GM23338 (cell line): ENCODE results near the gene ZNF322. TPM values are rescaled to one million over a fixed set of nuclear protein-coding genes. Genes with fewer than 3 reads are reported as not detected.

ENCODE experiments used
- ATAC-seq: fragments of 200-7000 bp; cut with Tn5 transposase; 3 replicates; pipeline ENCODE4 v1.9.1; 2020
- DNase-seq: peaks from one replicate; pipeline ENCODE4 v3.0.0-alpha.2; 2015; ENCODE audit warnings: low spot score
- H2AFZ ChIP-seq: fragments of 200-600 bp; sonication (generic); 2 replicates; pipeline ENCODE4 v1.8.0; 2016; ENCODE audit warnings: antibody characterized with exemption, mild to moderate bottlenecking, moderate library complexity
- H3F3A ChIP-seq: fragments of 200-600 bp; sonication (generic); replicated peaks from 2 replicates; pipeline ENCODE4 v1.8.0; 2017; ENCODE audit warnings: antibody characterized with exemption, mixed run types, low read depth
- H3K27ac ChIP-seq: fragments of 200-600 bp; sonication (generic); 2 replicates; pipeline ENCODE4 v1.6.1; 2016; ENCODE audit warnings: low read depth
- H3K27me3 ChIP-seq: fragments of 200-600 bp; sonication (generic); 2 replicates; pipeline ENCODE4 v1.8.0; 2016; ENCODE audit warnings: mild to moderate bottlenecking, mixed run types, moderate library complexity; ENCODE audit not compliant: insufficient read depth
- H3K36me3 ChIP-seq: fragments of 200-600 bp; sonication (generic); 2 replicates; pipeline ENCODE4 v1.8.0; 2016; ENCODE audit warnings: mild to moderate bottlenecking; ENCODE audit not compliant: insufficient read depth
- H3K4me1 ChIP-seq: fragments of 200-600 bp; sonication (generic); 2 replicates; pipeline ENCODE4 v1.8.0; 2016; ENCODE audit warnings: mild to moderate bottlenecking, moderate library complexity; ENCODE audit not compliant: insufficient read depth
- H3K4me2 ChIP-seq: fragments of 200-600 bp; sonication (generic); 2 replicates; pipeline ENCODE4 v1.7.1; 2017; ENCODE audit warnings: mixed run types
- H3K4me3 ChIP-seq: fragments of 200-600 bp; sonication (generic); 2 replicates; pipeline ENCODE4 v1.6.1; 2016; ENCODE audit warnings: mixed run types
- H3K79me2 ChIP-seq: fragments of 200-600 bp; sonication (generic); replicated peaks from 2 replicates; pipeline ENCODE4 v1.8.0; 2017; ENCODE audit warnings: mild to moderate bottlenecking; ENCODE audit not compliant: insufficient read depth
- H3K9me2 ChIP-seq: fragments of 200-600 bp; sonication (generic); 2 replicates; pipeline ENCODE4 v1.8.0; 2017; ENCODE audit not compliant: insufficient read depth
- H4K20me1 ChIP-seq: fragments of 200-600 bp; sonication (generic); replicated peaks from 2 replicates; pipeline ENCODE4 v1.8.0; 2017; ENCODE audit warnings: mild to moderate bottlenecking; ENCODE audit not compliant: insufficient read depth
- H3K27ac Mint-ChIP-seq: 2 replicates; pipeline ENCODE4 v1.8.0; 2020; ENCODE audit warnings: inconsistent platforms, mild to moderate bottlenecking, moderate library complexity, mixed read lengths
- H3K27me3 Mint-ChIP-seq: 3 replicates; pipeline ENCODE4 v1.8.0; 2022; ENCODE audit warnings: low read depth, mild to moderate bottlenecking, moderate library complexity, mixed read lengths, inconsistent platforms; ENCODE audit not compliant: insufficient read depth, poor library complexity
- H3K36me3 Mint-ChIP-seq: 3 replicates; pipeline ENCODE4 v1.8.0; 2021; ENCODE audit warnings: low read depth, mild to moderate bottlenecking, inconsistent platforms, moderate library complexity, mixed read lengths
- H3K4me1 Mint-ChIP-seq: 3 replicates; pipeline ENCODE4 v1.8.0; 2020; ENCODE audit warnings: mild to moderate bottlenecking, inconsistent platforms, mixed read lengths
- H3K4me3 Mint-ChIP-seq: 3 replicates; pipeline ENCODE4 v1.8.0; 2021; ENCODE audit warnings: moderate library complexity, mild to moderate bottlenecking, inconsistent platforms, mixed read lengths
- H3K9me3 Mint-ChIP-seq: 3 replicates; pipeline ENCODE4 v1.8.0; 2020; ENCODE audit warnings: moderate library complexity, mild to moderate bottlenecking, inconsistent platforms, mixed read lengths
- CREB1 ChIP-seq: fragments of 250-450 bp; sonication (Bioruptor Pico); IDR thresholded peaks from 2 replicates; pipeline ENCODE4 v1.5.0; 2020; ENCODE audit warnings: low read depth, mild to moderate bottlenecking, moderate library complexity
- EZH2phosphoT487 ChIP-seq: fragments of 200-600 bp; sonication (generic); IDR thresholded peaks from one replicate; pipeline ENCODE4 v1.8.1; 2018; ENCODE audit warnings: antibody characterized with exemption; ENCODE audit not compliant: unreplicated experiment
- JUNB ChIP-seq: IDR thresholded peaks from one replicate; pipeline ENCODE4 v1.6.1; 2016; ENCODE audit warnings: antibody characterized with exemption; ENCODE audit not compliant: unreplicated experiment
- NANOG ChIP-seq: IDR thresholded peaks from 2 replicates; pipeline ENCODE4 v1.6.1; 2016; ENCODE audit warnings: antibody characterized with exemption, borderline replicate concordance
- POLR2AphosphoS5 ChIP-seq: IDR thresholded peaks from 2 replicates; pipeline ENCODE4 v1.6.1; 2016; ENCODE audit warnings: antibody characterized with exemption, low read depth
- STAT1 ChIP-seq: IDR thresholded peaks from one replicate; pipeline ENCODE4 v1.6.1; 2016; ENCODE audit warnings: antibody characterized with exemption; ENCODE audit not compliant: unreplicated experiment
- ZNF114 ChIP-seq: fragments of 250-450 bp; sonication (Bioruptor Pico); IDR thresholded peaks from 2 replicates; pipeline ENCODE4 v1.5.0; 2020; ENCODE audit warnings: mild to moderate bottlenecking, moderate library complexity
- ZNF331 ChIP-seq: fragments of 250-450 bp; sonication (Bioruptor Pico); IDR thresholded peaks from 2 replicates; pipeline ENCODE4 v1.5.0; 2020; ENCODE audit warnings: low read depth, mild to moderate bottlenecking, moderate library complexity
- polyA plus RNA-seq: library from polyadenylated mRNA; unstranded; fragments of >200 nt; fragmentation: Nextera tagmentation; extraction: Ambion mirVana; gene quantifications from 2 replicates; pipeline ENCODE4 v1.2.1, GENCODE V29; 2016
- total RNA-seq: library from RNA; depleted of rRNA; stranded (reverse); fragments of >200 nt; shearing (Covaris generic); gene quantifications from 2 replicates; pipeline ENCODE4 v1.2.3, GENCODE V29; 2014
- TF ChIP-seq, protein P1 (sequence below), 2 experiments: fragments of 200-600 bp in 1 of 2; sonication (generic) in 1 of 2; conservative IDR thresholded peaks; 2 replicates each; pipeline versions ENCODE4 v1.5.1 to v1.6.1; 2016 to 2017; ENCODE audit warnings: antibody characterized with exemption in 2 of 2, low read depth in 2 of 2, mild to moderate bottlenecking in 2 of 2, moderate library complexity in 1 of 2
- TF ChIP-seq, protein P2 (sequence below): IDR thresholded peaks from 2 replicates; pipeline ENCODE4 v1.6.1; 2016; ENCODE audit warnings: antibody characterized with exemption

Gene ZNF322
- total and polyA plus RNA-seq, 2 experiments from 2014 or later: 43.3 to 61.0 TPM

DNA sequence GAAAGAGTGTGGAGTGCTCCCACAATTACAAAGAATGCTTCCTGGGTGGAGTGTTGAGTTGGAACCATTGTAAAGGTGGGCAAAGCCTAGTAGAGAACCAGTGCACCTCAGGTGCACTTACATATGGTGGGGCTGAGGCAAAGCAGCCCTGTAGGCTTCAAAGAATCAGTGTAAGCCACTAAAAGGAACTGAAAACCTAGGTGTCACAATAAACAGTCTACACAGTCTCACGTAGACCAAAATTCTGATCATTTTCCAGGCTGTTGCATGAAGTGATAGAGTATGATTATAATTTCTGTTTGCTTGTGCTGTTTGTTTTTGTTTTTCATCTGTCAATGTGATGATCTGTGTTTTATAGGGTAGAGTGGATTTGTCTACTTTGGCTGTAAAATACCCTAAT lies 60.0 kb downstream of the ZNF322 start:
- Mint-ChIP-seq H3K4me3 (no peak overlapping the region), H3K27ac (no peak overlapping the region), H3K9me3 (peaks cover 3% of the 10 kb centered on the region; the same call in 2 of the 3 replicates), H3K36me3 (peaks cover 12% of the 10 kb centered on the region), H3K27me3 (peaks cover 7% of the 10 kb centered on the region), H3K4me1 (peaks cover 3% of the 10 kb centered on the region; the same call in 2 of the 3 replicates)
- Histone ChIP-seq H3K4me1 (no peaks in the 10 kb centered on the region), H4K20me1 (no peaks in the 10 kb centered on the region), H3K9me2 (no peaks in the 10 kb centered on the region), H3K27ac (no peak overlapping the region), H3K4me2 (no peak overlapping the region), H3K4me3 (no peak overlapping the region), H2AFZ (no peak overlapping the region), H3F3A (0 out of 2 replicates have a peak, but pooled peaks cover 5% of the 10 kb centered on the region), H3K79me2 (peaks cover 13% of the 10 kb centered on the region), H3K27me3 (no peaks in the 10 kb centered on the region), H3K36me3 (peaks cover 6% of the 10 kb centered on the region; the same call in 1 of the 2 replicates)
- ATAC-seq (no peak), DNase-seq (no peak)
- TF ChIP-seq NANOG: no peak

DNA sequence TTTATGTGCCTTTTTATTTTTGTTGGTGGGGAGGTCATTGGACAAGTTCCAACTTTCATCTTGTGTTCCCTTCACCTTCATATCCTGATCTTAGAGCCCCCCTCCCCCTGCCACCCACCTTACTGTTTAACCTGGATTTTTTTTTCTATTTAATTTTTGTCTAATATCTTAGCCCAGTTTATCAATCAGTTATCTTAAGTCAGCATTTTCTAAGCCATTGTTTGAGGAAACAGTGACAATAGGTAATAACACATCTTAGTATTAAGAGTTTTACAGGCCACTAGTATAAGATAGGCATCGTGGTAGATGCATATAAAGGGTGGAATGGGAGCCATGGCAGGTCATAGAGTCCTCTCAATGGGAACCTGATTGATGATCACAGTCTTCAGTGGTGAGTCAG lies 60.4 kb downstream of the ZNF322 start:
- Mint-ChIP-seq H3K27me3 (peaks cover 11% of the 10 kb centered on the region), H3K4me1 (peaks cover 3% of the 10 kb centered on the region; the same call in 2 of the 3 replicates)

DNA sequence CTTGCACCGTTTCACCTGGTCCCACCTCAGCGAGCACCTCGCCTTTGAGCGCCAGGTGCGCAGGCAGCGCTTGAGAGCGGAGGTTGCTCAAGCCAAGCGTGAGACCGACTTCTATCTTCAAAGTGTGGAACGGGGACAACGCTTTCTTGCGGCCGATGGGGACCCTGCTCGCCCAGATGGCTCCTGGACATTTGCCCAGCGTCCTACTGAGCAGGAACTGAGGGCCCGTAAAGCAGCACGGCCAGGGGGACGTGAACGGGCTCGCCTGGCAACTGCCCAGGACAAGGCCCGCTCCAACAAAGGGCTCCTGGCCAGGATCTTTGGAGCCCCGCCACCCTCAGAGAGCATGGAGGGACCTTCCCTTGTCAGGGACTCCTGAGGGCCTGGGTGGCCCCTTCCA lies 61.3 kb downstream of the ZNF322 start:
- Histone ChIP-seq H3K27me3 (no peaks in the 10 kb centered on the region), H3F3A (0 out of 2 replicates have a peak, but pooled peaks cover 5% of the 10 kb centered on the region), H3K4me1 (no peaks in the 10 kb centered on the region), H3K9me2 (no peaks in the 10 kb centered on the region), H3K27ac (no peak overlapping the region), H3K36me3 (peaks cover 6% of the 10 kb centered on the region; the same call in 1 of the 2 replicates), H2AFZ (no peak overlapping the region), H3K79me2 (peaks cover 13% of the 10 kb centered on the region), H3K4me2 (no peak overlapping the region), H4K20me1 (no peaks in the 10 kb centered on the region), H3K4me3 (peak overlapping the region; percentile 66; the same call in 1 of the 2 replicates)
- H3K9me3 Mint-ChIP-seq: peaks cover 3% of the 10 kb centered on the region; the same call in 1 of the 3 replicates
- peaks cover 10% of the 10 kb centered on the region for H3K27me3 Mint-ChIP-seq
- H3K4me3 Mint-ChIP-seq: no peak overlapping the region
- DNase-seq: no peak
- peaks cover 12% of the 10 kb centered on the region for H3K36me3 Mint-ChIP-seq
- peaks cover 3% of the 10 kb centered on the region; the same call in 2 of the 3 replicates for H3K4me1 Mint-ChIP-seq
- no peak overlapping the region for H3K27ac Mint-ChIP-seq
- ATAC-seq: no peak
- no peak for TF ChIP-seq JUNB
- no peak for TF ChIP-seq NANOG
- TF ChIP-seq, protein P1, sequence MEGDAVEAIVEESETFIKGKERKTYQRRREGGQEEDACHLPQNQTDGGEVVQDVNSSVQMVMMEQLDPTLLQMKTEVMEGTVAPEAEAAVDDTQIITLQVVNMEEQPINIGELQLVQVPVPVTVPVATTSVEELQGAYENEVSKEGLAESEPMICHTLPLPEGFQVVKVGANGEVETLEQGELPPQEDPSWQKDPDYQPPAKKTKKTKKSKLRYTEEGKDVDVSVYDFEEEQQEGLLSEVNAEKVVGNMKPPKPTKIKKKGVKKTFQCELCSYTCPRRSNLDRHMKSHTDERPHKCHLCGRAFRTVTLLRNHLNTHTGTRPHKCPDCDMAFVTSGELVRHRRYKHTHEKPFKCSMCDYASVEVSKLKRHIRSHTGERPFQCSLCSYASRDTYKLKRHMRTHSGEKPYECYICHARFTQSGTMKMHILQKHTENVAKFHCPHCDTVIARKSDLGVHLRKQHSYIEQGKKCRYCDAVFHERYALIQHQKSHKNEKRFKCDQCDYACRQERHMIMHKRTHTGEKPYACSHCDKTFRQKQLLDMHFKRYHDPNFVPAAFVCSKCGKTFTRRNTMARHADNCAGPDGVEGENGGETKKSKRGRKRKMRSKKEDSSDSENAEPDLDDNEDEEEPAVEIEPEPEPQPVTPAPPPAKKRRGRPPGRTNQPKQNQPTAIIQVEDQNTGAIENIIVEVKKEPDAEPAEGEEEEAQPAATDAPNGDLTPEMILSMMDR (conservative IDR thresholded peaks at IDR 0.05; ENCODE audit: low read depth in 2 of 2): no peak
- no peak for TF ChIP-seq EZH2phosphoT487
- no peak for TF ChIP-seq ZNF114
- no peak for TF ChIP-seq POLR2AphosphoS5
- TF ChIP-seq ZNF331 (CRISPR knock-in tag): no peak
- no peak for TF ChIP-seq CREB1
- TF ChIP-seq, protein P2, sequence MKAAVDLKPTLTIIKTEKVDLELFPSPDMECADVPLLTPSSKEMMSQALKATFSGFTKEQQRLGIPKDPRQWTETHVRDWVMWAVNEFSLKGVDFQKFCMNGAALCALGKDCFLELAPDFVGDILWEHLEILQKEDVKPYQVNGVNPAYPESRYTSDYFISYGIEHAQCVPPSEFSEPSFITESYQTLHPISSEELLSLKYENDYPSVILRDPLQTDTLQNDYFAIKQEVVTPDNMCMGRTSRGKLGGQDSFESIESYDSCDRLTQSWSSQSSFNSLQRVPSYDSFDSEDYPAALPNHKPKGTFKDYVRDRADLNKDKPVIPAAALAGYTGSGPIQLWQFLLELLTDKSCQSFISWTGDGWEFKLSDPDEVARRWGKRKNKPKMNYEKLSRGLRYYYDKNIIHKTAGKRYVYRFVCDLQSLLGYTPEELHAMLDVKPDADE: no peak

More for the DNA sequence above, 60.4 kb downstream of the ZNF322 start:
- Histone ChIP-seq H3K79me2 (peaks cover 13% of the 10 kb centered on the region), H3K4me2 (no peak overlapping the region), H3F3A (0 out of 2 replicates have a peak, but pooled peaks cover 5% of the 10 kb centered on the region), H3K27me3 (no peaks in the 10 kb centered on the region), H3K27ac (no peak overlapping the region), H4K20me1 (no peaks in the 10 kb centered on the region), H3K4me3 (no peak overlapping the region), H3K9me2 (no peaks in the 10 kb centered on the region), H3K4me1 (no peaks in the 10 kb centered on the region), H3K36me3 (peaks cover 6% of the 10 kb centered on the region; the same call in 1 of the 2 replicates), H2AFZ (no peak overlapping the region)
- peaks cover 3% of the 10 kb centered on the region; the same call in 2 of the 3 replicates for H3K9me3 Mint-ChIP-seq
- H3K36me3 Mint-ChIP-seq: peaks cover 12% of the 10 kb centered on the region
- DNase-seq (no peak), ATAC-seq (no peak)
- no peak overlapping the region for H3K27ac Mint-ChIP-seq
- TF ChIP-seq STAT1: no peak
- no peak for TF ChIP-seq JUNB
- H3K4me3 Mint-ChIP-seq: no peak overlapping the region
